Muscle of leg (tissue), 16 donors: ENCODE results near the gene KRT33A. TPM values are rescaled to one million over a fixed set of nuclear protein-coding genes. Genes with fewer than 3 reads are reported as not detected.
"Not testable (repeated sequence)": the region's sequence is repeated elsewhere in the genome, so short reads cannot be mapped to it uniquely, and the experiment has no call there.

ENCODE experiments used
- DNase-seq: peaks from one replicate; pipeline ENCODE4 v3.0.0; 2013
- H3K27ac ChIP-seq: one replicate; pipeline ENCODE4 v1.5.1; 2013; ENCODE audit warnings: mild to moderate bottlenecking, low read length, control low read depth
- H3K27me3 ChIP-seq: one replicate; pipeline ENCODE4 v1.6.1; 2013; ENCODE audit warnings: low read length; ENCODE audit not compliant: control insufficient read depth, insufficient read depth
- H3K36me3 ChIP-seq: one replicate; pipeline ENCODE4 v1.6.1; 2013; ENCODE audit warnings: low read length; ENCODE audit not compliant: control insufficient read depth, insufficient read depth
- H3K4me1 ChIP-seq: one replicate; pipeline ENCODE4 v1.6.1; 2013; ENCODE audit warnings: low read length; ENCODE audit not compliant: control insufficient read depth, insufficient read depth
- H3K4me3 ChIP-seq: one replicate; pipeline ENCODE4 v1.5.1; 2013; ENCODE audit warnings: low read length, control low read depth
- H3K9me3 ChIP-seq: replicated peaks from 2 replicates; pipeline ENCODE4 v1.6.1; 2013; ENCODE audit warnings: low read depth, low read length; ENCODE audit not compliant: control insufficient read depth
- WGBS: methylation state at CpG from one replicate; pipeline ENCODE4 v1.1.5; 2013; ENCODE audit warnings: missing lambda C conversion rate; ENCODE audit not compliant: insufficient coverage; 5-methylcytosine and 5-hydroxymethylcytosine counted together
- long read RNA-seq, 11 donors: transcript quantifications; one replicate each; lab custom pipeline, GENCODE V29; 2026
- polyA plus RNA-seq, 8 donors: library from polyadenylated mRNA; unstranded; fragments of 120-200 nt; gene quantifications; one replicate each; pipeline versions ENCODE4 v1.2.1 to v1.2.3, GENCODE V29; 2013; ENCODE audit warnings: inconsistent platforms in 1 of 8, low replicate concordance in 1 of 8; ENCODE audit not compliant: insufficient read length in 8 of 8, insufficient read depth in 1 of 8
- total RNA-seq: library from RNA; stranded (reverse); fragments of 120-200 nt; gene quantifications from one replicate; pipeline ENCODE4 v1.2.4, GENCODE V29; 2013

The KRT33A gene
- total RNA-seq (not detected), polyA plus RNA-seq (not detected)
- long read RNA-seq, donor 1: 0 reads
- long read RNA-seq, donor 2: 0 reads
- long read RNA-seq, donor 3: 0 reads
- long read RNA-seq, donor 4: 0 reads
- long read RNA-seq, donor 5: 0 reads
- long read RNA-seq, donor 6: 0 reads
- long read RNA-seq, donor 7: 0 reads
- long read RNA-seq, donor 8: 0 reads
- long read RNA-seq, donor 9: 0 reads
- long read RNA-seq, donor 10: 0 reads
- long read RNA-seq, donor 11: 0 reads

- H3K4me1 ChIP-seq, H3K27ac ChIP-seq, H3K4me3 ChIP-seq, H3K36me3 ChIP-seq, H3K27me3 ChIP-seq, DNase-seq, H3K9me3 ChIP-seq: not testable (repeated sequence)
- WGBS: 85% methylated on average over 12 of the region's 16 CpGs
Measured at GRCh38 chr17:41350381-41350878, at the start of gene KRT33A. TSS of gene KRT33A (minus strand) at chr17:41350828. CDS start at chr17:41350767, 61 bp downstream.

- Histone ChIP-seq H3K9me3 (no peaks in the 10 kb centered on the region), H3K27ac (no peak within 1 kb of the TSS), H3K4me3 (no peak within 1 kb of the TSS), H3K36me3 (no peaks in the 10 kb centered on the region), H3K4me1 (peaks cover 12% of the 10 kb centered on the region), H3K27me3 (peaks cover 2% of the 10 kb centered on the region)
- WGBS: 78% methylated on average over 13 of the region's 16 CpGs
- peak; percentile 37 for DNase-seq
Measured at GRCh38 chr17:41396996-41397660, 46.5 kb upstream of the KRT33A start, which contains the start of gene KRT31. TSS of gene KRT31 (minus strand) at chr17:41397608. CDS start at chr17:41397539, 69 bp downstream.

- Histone ChIP-seq H3K4me1 (peaks cover 12% of the 10 kb centered on the region), H3K4me3 (no peak overlapping the region), H3K36me3 (no peaks in the 10 kb centered on the region), H3K27me3 (peaks cover 2% of the 10 kb centered on the region), H3K27ac (no peak overlapping the region), H3K9me3 (no peaks in the 10 kb centered on the region)
- DNase-seq: no peak
- 97% methylated on average over 7 of the region's 7 CpGs for WGBS
Measured at GRCh38 chr17:41396340-41396739, 45.7 kb upstream of the KRT33A start.

- no peak for DNase-seq
- whole genome bisulfite sequencing: 100% methylated on average over 1 of the region's 1 CpG
- Histone ChIP-seq H3K27me3 (peaks cover 2% of the 10 kb centered on the region), H3K4me1 (peaks cover 12% of the 10 kb centered on the region), H3K36me3 (no peaks in the 10 kb centered on the region), H3K9me3 (no peaks in the 10 kb centered on the region), H3K4me3 (no peak overlapping the region), H3K27ac (no peak overlapping the region)
Measured at GRCh38 chr17:41395611-41396010, 45.0 kb upstream of the KRT33A start.

GRCh38 chr17:41395044-41395443 lies 44.4 kb upstream of the KRT33A start:
- not testable (repeated sequence) for H3K4me3 ChIP-seq, DNase-seq, H3K27me3 ChIP-seq, H3K9me3 ChIP-seq, H3K36me3 ChIP-seq, H3K27ac ChIP-seq
- WGBS: 85% methylated on average over 4 of the region's 12 CpGs
- H3K4me1 ChIP-seq: peaks cover 12% of the 10 kb centered on the region

- Histone ChIP-seq H3K4me3 (no peak overlapping the region), H3K27ac (no peak overlapping the region), H3K9me3 (no peaks in the 10 kb centered on the region), H3K4me1 (peaks cover 12% of the 10 kb centered on the region), H3K36me3 (no peaks in the 10 kb centered on the region), H3K27me3 (no peaks in the 10 kb centered on the region)
- WGBS: 80% methylated on average over 8 of the region's 10 CpGs
- DNase-seq: no peak
Measured at GRCh38 chr17:41394254-41394996, 43.8 kb upstream of the KRT33A start.

- H3K27ac ChIP-seq: no peak overlapping the region
- 77% methylated on average over 9 of the region's 10 CpGs for WGBS
- DNase-seq: no peak
Measured at GRCh38 chr17:41393826-41394225, 43.2 kb upstream of the KRT33A start.

GRCh38 chr17:41393294-41393693 lies 42.7 kb upstream of the KRT33A start:
- no peaks in the 10 kb centered on the region for H3K36me3 ChIP-seq
- H3K27me3 ChIP-seq: no peaks in the 10 kb centered on the region
- H3K9me3 ChIP-seq: no peaks in the 10 kb centered on the region
- H3K4me3 ChIP-seq: no peak overlapping the region
- DNase-seq: peak; percentile 41
- no peak overlapping the region for H3K27ac ChIP-seq
- 40% methylated on average over 3 of the region's 5 CpGs for WGBS
- H3K4me1 ChIP-seq: peaks cover 12% of the 10 kb centered on the region

More at GRCh38 chr17:41393826-41394225, 43.2 kb upstream of the KRT33A start:
- Histone ChIP-seq H3K9me3 (no peaks in the 10 kb centered on the region), H3K27me3 (no peaks in the 10 kb centered on the region), H3K4me1 (peaks cover 12% of the 10 kb centered on the region), H3K4me3 (no peak overlapping the region), H3K36me3 (no peaks in the 10 kb centered on the region)

GRCh38 chr17:41392278-41392677 lies 41.6 kb upstream of the KRT33A start:
- Histone ChIP-seq H3K9me3 (peaks cover 2% of the 10 kb centered on the region), H3K27me3 (no peaks in the 10 kb centered on the region), H3K4me1 (peaks cover 9% of the 10 kb centered on the region), H3K4me3 (no peak overlapping the region), H3K36me3 (no peaks in the 10 kb centered on the region), H3K27ac (no peak overlapping the region)
- no peak for DNase-seq
- no CpG with 5 or more reads among the region's 1 CpG for WGBS

- no peaks in the 10 kb centered on the region for H3K27me3 ChIP-seq
- H3K9me3 ChIP-seq: peaks cover 4% of the 10 kb centered on the region
- H3K36me3 ChIP-seq: no peaks in the 10 kb centered on the region
- no CpG with 5 or more reads among the region's 2 CpGs for WGBS
- H3K27ac ChIP-seq: no peak overlapping the region
- no peak for DNase-seq
- no peak overlapping the region for H3K4me3 ChIP-seq
- H3K4me1 ChIP-seq: peaks cover 3% of the 10 kb centered on the region
Measured at GRCh38 chr17:41391535-41391934, 40.9 kb upstream of the KRT33A start.
